Lower lobe of right lung (tissue), 2 donors: ENCODE results near the gene HIKESHI. TPM values are rescaled to one million over a fixed set of nuclear protein-coding genes. Genes with fewer than 3 reads are reported as not detected.

Experiments
- ATAC-seq, 2 donors: fragments of 200-7000 bp; cut with Tn5 transposase; one replicate each; pipeline ENCODE4 v1.9.1; 2020 to 2022; ENCODE audit warnings: mild to moderate bottlenecking in 2 of 2, moderate library complexity in 2 of 2
- DNase-seq: peaks from one replicate; pipeline ENCODE4 v3.0.0-alpha.2; 2020
- H3K27ac ChIP-seq: fragments of 200-600 bp; one replicate; pipeline ENCODE4 v1.8.0; 2022
- H3K27me3 ChIP-seq: fragments of 200-600 bp; one replicate; pipeline ENCODE4 v1.8.0; 2022; ENCODE audit warnings: low read depth
- H3K36me3 ChIP-seq: fragments of 200-600 bp; one replicate; pipeline ENCODE4 v1.8.0; 2022; ENCODE audit warnings: mild to moderate bottlenecking
- H3K4me1 ChIP-seq: fragments of 200-600 bp; one replicate; pipeline ENCODE4 v1.8.0; 2022
- H3K4me3 ChIP-seq: fragments of 200-600 bp; one replicate; pipeline ENCODE4 v1.8.0; 2022; ENCODE audit warnings: mild to moderate bottlenecking
- H3K9me3 ChIP-seq: fragments of 200-600 bp; one replicate; pipeline ENCODE4 v1.8.0; 2022
- CTCF ChIP-seq: fragments of 200-600 bp; IDR thresholded peaks from one replicate; pipeline ENCODE4 v1.8.0; 2022; ENCODE audit warnings: antibody characterized with exemption, mild to moderate bottlenecking
- intact Hi-C: fragments of 100-400 bp; cut with DNase I; formaldehyde crosslinking; loops from one replicate; pipeline ENCODE4 v1.11.0; 2022
- total RNA-seq: library from RNA; stranded (reverse); fragmentation: NEBNext Ultra II Directional; extraction: Animal tissue kit (Norgen Biotek cat#: 25700); gene quantifications from one replicate; pipeline ENCODE4 v1.2.1, GENCODE V29; 2021
- donor health status: DM: no; HTN: yes; CAD: no; lungs with severe emphysema.

Gene HIKESHI
- total RNA-seq, 1 donor from 2014 or later: 29.5 TPM

GRCh38 chr11:86261328-86261727, 40.7 kb upstream of the HIKESHI start:
- H3K27me3 ChIP-seq: no peaks in the 10 kb centered on the region
- H3K36me3 ChIP-seq: peaks cover 80% of the 10 kb centered on the region
- TF ChIP-seq CTCF: no peak
- intact Hi-C loops: no loop called here
- no peak for DNase-seq
- H3K4me3 ChIP-seq: no peak overlapping the region
- no peaks in the 10 kb centered on the region for H3K9me3 ChIP-seq
- no peak for ATAC-seq
- no peak overlapping the region for H3K27ac ChIP-seq
- no peaks in the 10 kb centered on the region for H3K4me1 ChIP-seq

- intact Hi-C loops: no loop called here
- no peak overlapping the region for H3K27ac ChIP-seq
- no peaks in the 10 kb centered on the region for H3K9me3 ChIP-seq
- H3K27me3 ChIP-seq: no peaks in the 10 kb centered on the region
- H3K4me3 ChIP-seq: no peak overlapping the region
- TF ChIP-seq CTCF: no peak
- ATAC-seq (no peak), DNase-seq (no peak)
- no peaks in the 10 kb centered on the region for H3K4me1 ChIP-seq
- peaks cover 69% of the 10 kb centered on the region for H3K36me3 ChIP-seq
These were observed 39.7 kb upstream of the HIKESHI start for GRCh38 chr11:86262387-86262786.

GRCh38 chr11:86264649-86265048, 37.4 kb upstream of the HIKESHI start:
- intact Hi-C loops: no loop called here
- H3K27ac ChIP-seq: no peak overlapping the region

GRCh38 chr11:86265194-86265593, 36.8 kb upstream of the HIKESHI start:
- H3K4me1 ChIP-seq: no peaks in the 10 kb centered on the region
- H3K36me3 ChIP-seq: peaks cover 53% of the 10 kb centered on the region
- no peaks in the 10 kb centered on the region for H3K27me3 ChIP-seq
- intact Hi-C loops: no loop called here
- no peak for TF ChIP-seq CTCF
- H3K9me3 ChIP-seq: no peaks in the 10 kb centered on the region
- DNase-seq (no peak), ATAC-seq (no peak)
- H3K4me3 ChIP-seq: no peak overlapping the region
- no peak overlapping the region for H3K27ac ChIP-seq

More at GRCh38 chr11:86264649-86265048, 37.4 kb upstream of the HIKESHI start:
- ATAC-seq (no peak), DNase-seq (no peak)
- no peak for TF ChIP-seq CTCF
- H3K4me3 ChIP-seq: no peak overlapping the region
- no peaks in the 10 kb centered on the region for H3K4me1 ChIP-seq
- no peaks in the 10 kb centered on the region for H3K27me3 ChIP-seq
- no peaks in the 10 kb centered on the region for H3K9me3 ChIP-seq
- peaks cover 55% of the 10 kb centered on the region for H3K36me3 ChIP-seq

GRCh38 chr11:86269645-86270044, 32.4 kb upstream of the HIKESHI start:
- Histone ChIP-seq H3K4me3 (no peak overlapping the region), H3K4me1 (no peaks in the 10 kb centered on the region), H3K9me3 (no peaks in the 10 kb centered on the region), H3K27ac (no peak overlapping the region), H3K36me3 (peaks cover 26% of the 10 kb centered on the region), H3K27me3 (no peaks in the 10 kb centered on the region)
- intact Hi-C loops: no loop called here
- DNase-seq (no peak), ATAC-seq (no peak)
- TF ChIP-seq CTCF: no peak

- Histone ChIP-seq H3K4me1 (no peaks in the 10 kb centered on the region), H3K36me3 (peaks cover 27% of the 10 kb centered on the region), H3K27me3 (no peaks in the 10 kb centered on the region), H3K9me3 (no peaks in the 10 kb centered on the region), H3K4me3 (no peak overlapping the region), H3K27ac (no peak overlapping the region)
- ATAC-seq (no peak), DNase-seq (no peak)
- TF ChIP-seq CTCF: no peak
- intact Hi-C loops: no loop called here
These were observed 27.5 kb upstream of the HIKESHI start for GRCh38 chr11:86274503-86274902.
